CD4-positive, alpha-beta memory T cell (primary cell): ENCODE measurements around the gene ZBTB16. TPM values are rescaled to one million over a fixed set of nuclear protein-coding genes. Genes with fewer than 3 reads are reported as not detected.

Experiments
- CTCF ChIA-PET: fragments of 350-600 bp; sonication (Branson Sonifier 250); formaldehyde crosslinking; loops from one replicate; lab custom pipeline; 2021; ENCODE audit warnings: inconsistent platforms; ENCODE audit not compliant: partially characterized antibody; lab: Charles Lee
- POLR2A ChIA-PET: fragments of 350-600 bp; sonication (Branson Sonifier 250); formaldehyde crosslinking; loops from one replicate; lab custom pipeline; 2021; ENCODE audit not compliant: partially characterized antibody; lab: Charles Lee
- DNase-seq, 5 donors: peaks; one replicate each; pipeline versions ENCODE4 v3.0.0 to v3.0.0-alpha.2; 2020 to 2022; ENCODE audit warnings: mixed read lengths in 1 of 5
- H3K27ac ChIP-seq: one replicate; pipeline ENCODE4 v1.7.0; 2013; ENCODE audit warnings: low read depth, low read length
- H3K27me3 ChIP-seq: 2 replicates; pipeline ENCODE4 v1.7.0; 2013; ENCODE audit warnings: mild to moderate bottlenecking, low read length, moderate library complexity; ENCODE audit not compliant: insufficient read depth
- H3K36me3 ChIP-seq: 2 replicates; pipeline ENCODE4 v1.7.0; 2013; ENCODE audit warnings: mild to moderate bottlenecking, low read length, moderate library complexity; ENCODE audit not compliant: insufficient read depth
- H3K4me1 ChIP-seq: 2 replicates; pipeline ENCODE4 v1.7.0; 2013; ENCODE audit warnings: mild to moderate bottlenecking, low read length, moderate library complexity; ENCODE audit not compliant: insufficient read depth
- H3K4me3 ChIP-seq, 2 donors: one replicate each; pipeline ENCODE4 v1.7.0; 2013; ENCODE audit warnings: low read length in 2 of 2, mild to moderate bottlenecking in 1 of 2
- H3K9me3 ChIP-seq, 2 donors: one replicate each; pipeline ENCODE4 v1.7.0; 2013; ENCODE audit warnings: low read length in 2 of 2, control low read depth in 1 of 2; ENCODE audit not compliant: control insufficient read depth in 1 of 2
- H3K27ac Mint-ChIP-seq, 7 donors: one replicate each; pipeline ENCODE4 v1.8.0; 2020 to 2021; ENCODE audit warnings: mixed read lengths in 7 of 7, mild to moderate bottlenecking in 6 of 7, inconsistent platforms in 3 of 7, moderate library complexity in 3 of 7
- H3K27me3 Mint-ChIP-seq, 2 donors: one replicate each; pipeline ENCODE4 v1.8.0; 2020 to 2021; ENCODE audit warnings: mixed read lengths in 2 of 2
- H3K36me3 Mint-ChIP-seq, 2 donors: one replicate each; pipeline ENCODE4 v1.8.0; 2020 to 2021; ENCODE audit warnings: mixed read lengths in 2 of 2, inconsistent platforms in 1 of 2, mild to moderate bottlenecking in 1 of 2
- H3K4me1 Mint-ChIP-seq, 4 donors: one replicate each; pipeline ENCODE4 v1.8.0; 2020 to 2021; ENCODE audit warnings: mixed read lengths in 4 of 4, mild to moderate bottlenecking in 1 of 4
- H3K4me3 Mint-ChIP-seq, 8 donors: one replicate each; pipeline ENCODE4 v1.8.0; 2020 to 2021; ENCODE audit warnings: mixed read lengths in 8 of 8, mild to moderate bottlenecking in 7 of 8, moderate library complexity in 6 of 8, inconsistent platforms in 3 of 8
- H3K9me3 Mint-ChIP-seq, 8 donors: one replicate each; pipeline ENCODE4 v1.8.0; 2020 to 2021; ENCODE audit warnings: mixed read lengths in 8 of 8, mild to moderate bottlenecking in 5 of 8, inconsistent platforms in 3 of 8, moderate library complexity in 1 of 8
- intact Hi-C: fragments of 100-400 bp; cut with micrococcal nuclease; formaldehyde crosslinking; loops from one replicate; pipeline ENCODE4 v1.15.1; 2023
- polyA plus RNA-seq, 2 donors: library from polyadenylated mRNA; unstranded; fragments of 300-500 nt; fragmentation: Illumina TruSeq; gene quantifications; one replicate each; pipeline ENCODE4 v1.2.3, GENCODE V29; 2021
- total RNA-seq, 2 experiments: library from RNA; stranded (reverse); gene quantifications; one replicate each; pipeline ENCODE4 v1.2.3, GENCODE V29; 2021

Gene ZBTB16
- total and polyA plus RNA-seq, 4 experiments from 2014 or later, result 5.6 to 28.4 (median 8.6) TPM

DNA sequence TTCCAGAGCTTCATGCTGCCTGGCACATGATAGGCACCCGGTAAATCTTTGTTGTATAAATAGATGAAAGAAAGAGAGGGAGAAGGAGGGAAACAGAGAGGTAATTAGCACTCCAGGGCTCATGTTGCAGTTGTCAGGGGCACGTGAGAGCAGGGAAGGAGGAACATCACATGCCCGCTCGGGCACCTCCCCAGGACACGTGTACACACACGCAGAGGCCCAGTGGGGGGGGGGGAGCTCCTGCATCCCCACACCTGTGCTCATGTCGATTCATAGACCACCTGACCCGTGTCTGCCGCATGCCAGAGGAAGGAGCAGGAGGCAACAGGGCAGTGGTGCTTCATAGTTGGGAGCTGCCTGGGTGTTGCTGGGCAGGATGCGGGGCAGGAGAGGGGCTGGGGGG, 199.6 kb downstream of the ZBTB16 start:
- Mint-ChIP-seq H3K27ac (peak overlapping the region in 3 of 7 donors; percentile 44 to 63 (median 46)), H3K4me3 (no peak overlapping the region), H3K36me3 (no peaks in the 10 kb centered on the region), H3K27me3 (no peaks in the 10 kb centered on the region), H3K4me1 (peaks cover 0 to 3% (median 0%) of the 10 kb centered on the region in 4 donors), H3K9me3 (peaks cover 0 to 1% (median 0%) of the 10 kb centered on the region in 8 donors)
- Histone ChIP-seq H3K27me3 (no peaks in the 10 kb centered on the region), H3K4me3 (no peak overlapping the region), H3K27ac (no peak overlapping the region), H3K4me1 (no peaks in the 10 kb centered on the region), H3K36me3 (no peaks in the 10 kb centered on the region), H3K9me3 (no peaks in the 10 kb centered on the region)
- CTCF ChIA-PET, result interaction anchor here (0.8 to 12.1 kb wide), 14 partner anchors 10 to 361 kb away, joined by 3 to 320 read pairs (median 24); partner anchors contain the start of gene ZBTB16
- intact Hi-C loops, result no loop called here
- DNase-seq, result no peak
- POLR2A ChIA-PET, result interaction anchor here (1.0 kb wide), 1 partner anchor 99 kb away, joined by 4 read pairs; no protein-coding TSS in a partner anchor

DNA sequence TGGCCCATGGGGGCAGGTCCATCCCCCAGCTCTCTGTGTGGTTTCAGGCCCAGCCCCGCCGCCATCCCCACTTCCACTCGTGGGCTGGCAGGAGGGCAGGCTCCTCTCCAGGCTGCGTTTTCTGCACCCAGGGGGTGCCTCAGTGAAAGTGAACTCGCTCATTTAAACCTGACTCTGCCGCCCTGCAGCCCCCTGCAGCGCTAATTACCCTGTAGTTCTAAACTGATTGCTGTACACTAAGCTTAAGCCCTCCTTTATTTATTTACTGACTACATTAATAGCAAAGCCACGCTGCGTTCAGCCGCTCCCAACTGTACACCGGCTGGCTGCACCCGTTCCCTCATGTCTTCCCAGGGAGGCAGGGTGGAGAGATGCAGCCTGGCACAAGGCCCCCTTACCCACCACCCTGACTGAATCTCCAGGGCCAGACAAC, 200.1 kb downstream of the ZBTB16 start:
- H3K36me3 ChIP-seq, result no peaks in the 10 kb centered on the region
- H3K27ac Mint-ChIP-seq, result peak overlapping the region in 1 of 7 donors; percentile 44
- no peaks in the 10 kb centered on the region for H3K9me3 ChIP-seq
- H3K4me1 Mint-ChIP-seq, result peaks cover 0 to 3% (median 0%) of the 10 kb centered on the region in 4 donors
- DNase-seq, result no peak
- no peaks in the 10 kb centered on the region for H3K36me3 Mint-ChIP-seq
- ChIA-PET CTCF (interaction anchor here (0.8 to 12.1 kb wide), 25 partner anchors 10 to 361 kb away, joined by 3 to 320 read pairs (median 8); partner anchors contain the start of gene ZBTB16), POLR2A (interaction anchor here (1.0 to 2.4 kb wide), 3 partner anchors 93 to 200 kb away, joined by 4 to 16 read pairs (median 4); partner anchors contain the start of gene ZBTB16)
- H3K4me3 Mint-ChIP-seq, result no peak overlapping the region
- peaks cover 3% of the 10 kb centered on the region for H3K27me3 ChIP-seq
- no peak overlapping the region for H3K27ac ChIP-seq
- H3K9me3 Mint-ChIP-seq, result peaks cover 0 to 1% (median 0%) of the 10 kb centered on the region in 8 donors
- no peaks in the 10 kb centered on the region for H3K27me3 Mint-ChIP-seq
- no peak overlapping the region for H3K4me3 ChIP-seq
- intact Hi-C loops, result no loop called here
- H3K4me1 ChIP-seq, result no peaks in the 10 kb centered on the region

- Mint-ChIP-seq H3K4me3 (no peak overlapping the region), H3K9me3 (peaks cover 0 to 1% (median 0%) of the 10 kb centered on the region in 8 donors), H3K27me3 (no peaks in the 10 kb centered on the region), H3K36me3 (no peaks in the 10 kb centered on the region), H3K27ac (peak overlapping the region in 1 of 7 donors; percentile 53), H3K4me1 (peaks cover 0 to 3% (median 0%) of the 10 kb centered on the region in 4 donors)
- ChIA-PET POLR2A (interaction anchor here (1.1 to 2.4 kb wide), 7 partner anchors 77 to 363 kb away, joined by 3 to 16 read pairs (median 4); partner anchors contain the start of gene ZBTB16), CTCF (interaction anchor here (0.7 to 12.1 kb wide), 45 partner anchors 9 to 1900 kb away, joined by 3 to 320 read pairs (median 6); partner anchors contain the start of genes HTR3B and ZBTB16)
- Histone ChIP-seq H3K27ac (no peak overlapping the region), H3K36me3 (no peaks in the 10 kb centered on the region), H3K27me3 (peaks cover 3% of the 10 kb centered on the region), H3K9me3 (no peaks in the 10 kb centered on the region), H3K4me3 (no peak overlapping the region), H3K4me1 (no peaks in the 10 kb centered on the region)
- DNase-seq, result no peak
- intact Hi-C loops, result loop anchor here (5.0 kb wide), 1 partner anchor 728 kb away; no protein-coding TSS in a partner anchor
These were observed 200.6 kb downstream of the ZBTB16 start for GRCh38 chr11:114260077-114260476.

DNA sequence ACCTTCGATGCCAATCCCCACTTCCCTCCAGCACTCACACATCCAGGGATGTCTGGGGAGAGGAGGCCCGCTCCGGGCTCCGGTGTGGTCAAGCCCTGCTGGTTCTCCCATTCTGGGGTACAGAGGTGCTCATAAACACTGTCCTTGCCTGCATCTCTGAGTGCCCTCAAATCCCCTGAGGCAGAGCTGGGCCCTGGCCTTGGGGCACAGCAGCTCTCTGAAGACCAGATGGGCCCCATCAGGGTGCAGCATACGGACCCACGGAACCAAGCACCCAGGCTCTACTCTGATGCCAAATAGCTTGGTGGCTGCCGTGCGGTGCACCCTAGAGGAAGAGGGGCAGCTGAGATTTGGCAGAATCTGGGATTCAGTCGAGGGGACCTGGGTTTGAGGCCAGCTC, 201.0 kb downstream of the ZBTB16 start:
- POLR2A ChIA-PET, result interaction anchor here (0.6 to 2.4 kb wide), 10 partner anchors 77 to 364 kb away, joined by 3 to 16 read pairs (median 4); partner anchors contain the start of gene ZBTB16
- CTCF ChIA-PET, result interaction anchor here (0.7 to 12.1 kb wide), 53 partner anchors 9 to 1900 kb away, joined by 3 to 320 read pairs (median 5); partner anchors contain the start of genes HTR3B and ZBTB16
- no peak for DNase-seq

GRCh38 chr11:114261791-114262190, 202.3 kb downstream of the ZBTB16 start:
- CTCF ChIA-PET, result interaction anchor here (0.8 to 12.1 kb wide), 40 partner anchors 7 to 523 kb away, joined by 3 to 320 read pairs (median 6); partner anchors contain the start of gene ZBTB16
- Mint-ChIP-seq H3K36me3 (no peaks in the 10 kb centered on the region), H3K27ac (no peak overlapping the region), H3K27me3 (peaks cover 0 to 6% of the 10 kb centered on the region in 2 donors), H3K4me1 (peaks cover 0 to 3% (median 0%) of the 10 kb centered on the region in 4 donors), H3K4me3 (no peak overlapping the region), H3K9me3 (peaks cover 0 to 1% (median 0%) of the 10 kb centered on the region in 8 donors)
- no peaks in the 10 kb centered on the region for H3K9me3 ChIP-seq
- H3K4me3 ChIP-seq, result no peak overlapping the region
- POLR2A ChIA-PET, result interaction anchor here (1.7 to 2.4 kb wide), 3 partner anchors 102 to 268 kb away, joined by 5 to 16 read pairs (median 12); partner anchors contain the start of gene ZBTB16
- intact Hi-C loops, result loop anchor here (1.0 to 5.0 kb wide), 6 partner anchors 101 to 729 kb away; partner anchors contain the start of gene ZBTB16
- DNase-seq, result no peak
- H3K27me3 ChIP-seq, result peaks cover 3% of the 10 kb centered on the region
- H3K4me1 ChIP-seq, result no peaks in the 10 kb centered on the region
- H3K27ac ChIP-seq, result no peak overlapping the region
- H3K36me3 ChIP-seq, result no peaks in the 10 kb centered on the region

More for the DNA sequence above, 201.0 kb downstream of the ZBTB16 start:
- no peaks in the 10 kb centered on the region for H3K9me3 ChIP-seq
- no peak overlapping the region for H3K4me3 ChIP-seq
- Mint-ChIP-seq H3K4me3 (no peak overlapping the region), H3K4me1 (peaks cover 0 to 3% (median 0%) of the 10 kb centered on the region in 4 donors), H3K27me3 (no peaks in the 10 kb centered on the region), H3K36me3 (no peaks in the 10 kb centered on the region), H3K9me3 (peaks cover 0 to 1% (median 0%) of the 10 kb centered on the region in 8 donors), H3K27ac (no peak overlapping the region)
- no peaks in the 10 kb centered on the region for H3K4me1 ChIP-seq
- intact Hi-C loops, result loop anchor here (5.0 kb wide), 1 partner anchor 728 kb away; no protein-coding TSS in a partner anchor
- H3K27ac ChIP-seq, result no peak overlapping the region
- no peaks in the 10 kb centered on the region for H3K36me3 ChIP-seq
- peaks cover 3% of the 10 kb centered on the region for H3K27me3 ChIP-seq

- peaks cover 3% of the 10 kb centered on the region for H3K27me3 ChIP-seq
- no peaks in the 10 kb centered on the region for H3K4me1 ChIP-seq
- no peak overlapping the region for H3K4me3 ChIP-seq
- CTCF ChIA-PET, result interaction anchor here (1.0 to 12.1 kb wide), 22 partner anchors 10 to 957 kb away, joined by 3 to 320 read pairs (median 5); partner anchors contain the start of gene ZBTB16
- peaks cover 0 to 1% (median 0%) of the 10 kb centered on the region in 8 donors for H3K9me3 Mint-ChIP-seq
- H3K27ac Mint-ChIP-seq, result no peak overlapping the region
- no peaks in the 10 kb centered on the region for H3K9me3 ChIP-seq
- no peaks in the 10 kb centered on the region for H3K36me3 ChIP-seq
- intact Hi-C loops, result loop anchor here (5.0 kb wide), 1 partner anchor 731 kb away; no protein-coding TSS in a partner anchor
- H3K36me3 Mint-ChIP-seq, result no peaks in the 10 kb centered on the region
- no peak overlapping the region for H3K27ac ChIP-seq
- peaks cover 0 to 3% (median 0%) of the 10 kb centered on the region in 4 donors for H3K4me1 Mint-ChIP-seq
- POLR2A ChIA-PET, result interaction anchor here (1.0 to 1.7 kb wide), 3 partner anchors 225 to 367 kb away, joined by 3 to 5 read pairs (median 4); no protein-coding TSS in a partner anchor
- peak in 4 of 5 donors; percentile 17 to 28 (median 21) for DNase-seq
- H3K27me3 Mint-ChIP-seq, result peaks cover 0 to 6% of the 10 kb centered on the region in 2 donors
- H3K4me3 Mint-ChIP-seq, result no peak overlapping the region
These were observed 203.4 kb downstream of the ZBTB16 start for GRCh38 chr11:114262681-114263512.
